Measurements from ENCODE around the gene TEX55.
"Not testable (repeated sequence)": the region's sequence is repeated elsewhere in the genome, so short reads cannot be mapped to it uniquely, and the experiment has no call there.

Gene TEX55

GRCh38 chr3:119145500-119146167, at the start of gene TEX55:
TSS of gene TEX55 (plus strand) at chr3:119146165. CDS start at chr3:119146190, 25 bp downstream.
- DNase-seq = peak; percentile 38

GRCh38 chr3:119098003-119098402, 48.0 kb upstream of the TEX55 start:
- DNase-seq = no peak

DNA sequence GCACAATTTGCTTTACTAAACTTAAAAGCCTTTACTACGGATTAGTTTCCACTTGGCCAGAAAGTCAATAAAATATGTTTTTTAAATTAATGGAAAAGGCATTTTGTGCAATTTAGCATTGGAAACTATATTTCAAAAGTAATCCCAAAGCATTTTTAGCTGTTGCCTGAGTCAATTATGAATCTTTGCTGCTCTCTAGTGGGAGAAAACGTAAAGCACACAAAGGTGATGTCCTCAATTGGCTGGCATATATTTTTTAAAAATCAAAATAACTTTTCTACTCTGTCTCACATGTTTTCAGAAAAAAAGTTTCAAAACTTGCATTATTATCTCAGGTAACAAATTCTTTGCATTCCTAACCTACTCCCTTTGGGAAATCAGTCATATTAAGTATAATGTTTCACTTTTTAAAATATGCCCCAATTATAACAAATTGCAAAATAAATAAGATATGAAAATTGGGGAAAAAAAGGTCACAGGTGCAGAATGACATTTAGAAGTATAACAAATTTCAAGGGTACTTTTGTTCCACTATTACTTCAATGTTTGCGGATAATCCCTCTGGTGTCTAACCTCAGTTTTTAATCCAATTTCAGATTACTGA, 47.2 kb upstream of the TEX55 start:
- DNase-seq = peak; percentile 55

GRCh38 chr3:119099785-119100184, 46.2 kb upstream of the TEX55 start:
- no peak for DNase-seq

- no peak for DNase-seq
Measured at GRCh38 chr3:119104031-119104430, 41.9 kb upstream of the TEX55 start.

DNA sequence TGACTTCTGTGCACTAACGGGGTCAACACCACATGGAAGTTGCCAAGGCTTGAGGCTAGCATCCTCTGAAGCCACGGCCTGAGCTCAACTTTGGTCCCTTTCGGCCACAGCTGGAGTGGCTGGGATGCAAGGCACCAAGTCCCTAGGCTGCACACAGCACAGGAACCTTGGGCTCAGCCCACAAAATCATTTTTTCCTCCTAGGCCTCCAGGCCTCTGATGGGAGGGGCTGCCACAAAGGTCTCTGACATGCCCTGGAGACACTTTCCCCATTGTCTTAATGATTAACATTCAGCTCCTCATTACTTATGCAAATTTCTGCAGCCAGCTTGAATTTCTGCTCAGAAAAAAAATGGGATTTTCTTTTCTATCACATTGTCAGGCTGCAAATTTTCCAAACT, 27.6 kb upstream of the TEX55 start:
- not testable (repeated sequence) for DNase-seq

DNA sequence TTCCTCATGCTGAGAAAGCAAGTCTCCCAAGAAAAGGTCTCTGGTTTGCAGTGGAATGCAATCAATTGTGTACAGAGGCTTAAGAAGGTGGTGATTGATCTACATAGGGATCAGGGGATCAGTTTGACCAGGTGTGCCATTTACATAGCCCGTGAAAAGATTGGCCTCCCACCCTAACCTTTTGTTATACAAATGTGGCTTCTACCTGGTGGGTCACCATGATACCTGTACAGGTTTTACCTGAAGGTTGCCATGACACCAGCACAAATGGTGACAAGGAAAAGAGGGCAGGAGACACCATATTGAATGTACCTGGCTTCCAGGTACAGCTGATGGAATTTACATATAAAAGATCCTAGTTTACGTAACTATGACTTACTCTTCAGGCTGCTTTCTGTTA, 25.5 kb upstream of the TEX55 start:
- no peak for DNase-seq

DNA sequence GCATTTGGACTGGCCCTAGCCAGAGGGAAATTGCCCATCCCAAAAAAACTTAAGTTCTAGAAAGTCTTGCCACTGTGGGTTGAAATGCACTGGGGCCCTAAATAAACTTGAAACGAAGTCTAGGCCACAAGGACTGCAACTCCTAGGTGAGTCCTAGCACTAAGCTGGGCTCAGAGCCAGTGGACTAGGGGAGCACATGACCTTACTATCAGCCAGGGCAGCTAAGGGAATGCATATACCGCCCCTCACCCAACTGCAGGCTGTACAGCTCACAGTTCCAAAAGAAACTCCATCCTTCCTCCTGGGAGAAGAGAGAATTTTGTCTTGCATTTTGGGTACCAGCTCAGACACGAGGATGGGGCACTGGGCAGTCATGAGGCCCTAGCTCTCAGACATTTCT, 23.6 kb upstream of the TEX55 start:
- no peak for DNase-seq

GRCh38 chr3:119125342-119125741, 20.6 kb upstream of the TEX55 start:
- no peak for DNase-seq

DNA sequence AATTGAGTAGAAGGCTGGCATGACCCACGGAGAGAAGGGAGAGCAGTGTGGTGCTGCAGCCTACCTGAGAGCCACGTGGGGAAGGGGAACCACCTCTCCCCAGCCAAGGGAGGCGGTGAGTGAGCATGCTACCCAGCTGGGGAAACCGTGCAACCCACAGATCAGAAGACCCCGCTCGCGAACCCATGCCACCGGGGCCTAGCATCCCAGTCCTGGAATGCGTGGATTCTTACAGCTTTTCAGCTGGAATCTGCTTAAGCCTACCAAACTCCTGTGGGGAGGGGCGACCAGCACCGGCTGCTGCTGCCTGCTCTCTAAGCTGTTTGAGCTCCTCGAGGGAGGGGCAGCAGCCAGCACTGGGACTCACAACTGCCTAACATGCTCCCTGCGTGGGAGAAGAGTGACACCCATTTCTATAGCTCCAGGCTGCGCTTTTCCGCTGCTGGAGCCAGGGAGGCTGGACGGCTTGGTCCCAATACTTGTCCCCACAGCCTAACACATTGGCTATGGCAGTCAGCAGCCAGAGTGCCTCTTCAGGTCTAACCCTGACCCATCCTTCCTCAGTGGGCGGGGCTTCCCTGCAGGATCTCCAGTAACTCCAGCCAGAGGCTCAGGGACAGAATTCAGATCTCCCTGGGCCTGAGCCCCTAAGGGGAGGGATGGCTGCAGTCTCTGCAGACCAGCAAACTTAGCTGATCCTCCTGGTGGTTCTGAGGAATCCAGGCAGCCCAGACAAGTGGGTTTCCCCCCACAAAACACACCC, 20.0 kb upstream of the TEX55 start:
- no peak for DNase-seq

- not testable (repeated sequence) for DNase-seq
Measured at GRCh38 chr3:119130291-119130690, 15.7 kb upstream of the TEX55 start.

DNA sequence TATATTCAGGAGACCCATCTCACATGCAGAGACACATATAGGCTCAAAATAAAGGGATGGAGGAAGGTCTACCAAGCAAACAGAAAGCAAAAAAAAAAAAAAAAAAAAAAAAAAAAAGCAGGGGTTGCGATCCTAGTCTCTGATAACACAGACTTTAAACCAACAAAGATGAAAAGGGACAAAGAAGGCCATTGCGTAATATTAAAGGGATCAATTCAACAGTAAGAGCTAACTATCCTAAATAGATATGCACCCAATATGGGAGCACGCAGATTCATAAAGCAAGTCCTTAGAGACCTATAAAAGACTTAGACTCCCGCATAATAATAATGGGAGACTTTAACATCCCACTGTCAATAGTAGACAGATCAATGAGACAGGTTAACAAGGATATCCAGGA, 13.7 kb upstream of the TEX55 start:
- DNase-seq = not testable (repeated sequence)

- not testable (repeated sequence) for DNase-seq
Measured at GRCh38 chr3:119139360-119139759, 6.6 kb upstream of the TEX55 start.

GRCh38 chr3:119140466-119140865, 5.5 kb upstream of the TEX55 start:
- DNase-seq = no peak

DNA sequence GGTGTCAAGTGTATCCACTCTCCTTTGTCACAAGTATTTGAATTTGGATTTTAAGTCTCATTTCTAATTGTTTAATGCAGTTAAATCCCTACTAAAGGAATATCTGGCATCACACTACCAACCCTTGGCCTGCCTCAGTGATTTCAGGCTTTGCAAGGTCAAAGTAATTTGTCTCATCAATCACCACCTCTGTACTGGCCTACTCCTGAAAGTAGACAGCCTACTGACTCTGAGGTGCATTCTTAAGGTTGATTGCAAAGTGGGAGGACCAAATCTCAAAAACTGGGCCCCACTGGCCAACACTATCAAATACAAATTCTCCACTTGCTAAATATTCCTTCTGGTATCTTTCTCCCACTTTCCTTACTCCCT, 851 bp upstream of the TEX55 start:
- no peak for DNase-seq

DNA sequence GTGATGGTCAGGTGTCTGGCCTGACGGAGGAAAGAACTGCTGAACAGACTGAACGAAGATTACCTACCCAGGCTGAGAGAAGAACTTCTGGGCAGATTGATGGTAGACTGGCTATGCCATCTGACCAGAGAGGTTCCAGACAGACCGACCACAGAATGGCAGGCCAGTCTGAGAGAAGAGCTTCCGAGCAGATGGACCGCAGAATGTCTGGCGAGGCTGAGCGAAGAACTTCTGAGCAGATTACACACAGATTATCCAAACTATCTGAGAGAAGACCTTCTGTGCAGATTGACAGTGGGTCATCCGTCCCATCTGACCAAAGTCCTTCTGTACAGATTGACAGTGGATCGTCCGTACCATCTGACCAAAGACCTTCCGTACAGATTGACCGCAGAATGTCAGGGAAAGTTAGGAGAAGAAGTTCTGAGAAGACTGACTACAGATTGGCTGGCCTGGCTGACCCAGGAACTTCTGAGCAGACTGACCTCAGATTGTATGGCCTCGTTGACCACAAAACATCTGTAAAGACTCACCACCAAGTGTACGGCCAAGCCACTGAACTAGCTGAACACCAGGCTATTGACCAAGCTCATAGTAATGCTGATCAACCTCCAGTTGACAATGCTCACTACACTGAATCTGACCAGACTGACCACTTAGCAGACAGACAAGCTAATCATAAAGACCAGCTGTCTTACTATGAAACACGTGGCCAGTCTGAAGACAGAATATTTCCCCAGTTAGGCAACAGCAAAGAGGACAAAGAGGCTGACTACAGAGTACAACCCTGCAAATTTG, 812 bp downstream of the TEX55 start:
- DNase-seq = no peak

DNA sequence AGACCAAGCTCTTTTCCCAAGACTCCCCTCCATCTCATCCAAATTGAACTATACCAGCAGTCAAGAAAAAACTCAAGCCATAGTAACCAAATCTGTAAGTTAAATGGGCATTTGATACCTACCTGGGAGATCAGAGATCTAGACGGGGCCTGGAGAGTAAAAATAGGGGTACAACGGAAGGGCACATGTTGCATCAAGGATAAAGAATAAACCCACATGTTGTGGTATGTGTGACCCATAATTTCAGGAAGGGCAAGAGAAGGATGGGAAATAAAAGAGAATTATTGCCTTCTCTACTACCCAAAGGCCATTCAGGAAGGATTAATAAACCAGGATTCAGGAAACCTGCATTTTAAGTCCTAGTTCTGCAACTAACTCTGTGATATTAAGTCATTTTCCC, 1.5 kb downstream of the TEX55 start:
- DNase-seq = no peak

DNA sequence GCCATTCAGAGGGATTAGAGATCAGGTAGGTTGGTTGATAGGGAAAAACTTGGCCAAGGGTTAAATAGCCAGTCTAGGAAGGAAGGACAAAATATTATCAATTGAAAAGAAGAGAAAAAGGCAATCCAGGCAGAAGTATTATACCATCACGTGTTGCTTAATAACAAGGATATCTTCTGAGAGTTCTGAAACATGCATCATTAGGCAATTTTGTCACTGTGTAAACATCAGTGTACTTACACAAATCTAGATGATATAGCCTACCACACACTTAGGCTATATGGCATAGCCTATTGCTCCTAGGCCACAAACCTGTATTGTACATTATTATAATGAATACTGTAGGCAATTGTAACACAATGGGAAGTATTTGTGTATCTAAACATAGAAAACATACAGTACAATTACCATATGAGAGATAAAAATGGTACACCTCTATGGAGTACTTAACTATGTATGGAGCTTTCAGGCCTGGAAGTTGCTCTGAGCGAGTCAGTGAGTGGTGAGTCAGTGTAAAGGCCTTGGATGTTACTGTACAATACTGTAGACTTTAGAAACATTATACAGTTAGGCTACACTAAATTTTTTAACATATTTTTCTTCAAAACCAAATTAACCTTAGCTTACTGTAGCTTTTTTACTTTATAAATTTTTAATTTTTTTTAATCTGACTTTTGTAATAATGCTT, 2.7 kb downstream of the TEX55 start:
- DNase-seq = no peak

- peak; percentile 8 for DNase-seq
Measured at GRCh38 chr3:119149484-119149883, 3.5 kb downstream of the TEX55 start.

- DNase-seq = no peak
Measured at GRCh38 chr3:119156868-119157267, 10.9 kb downstream of the TEX55 start.

DNA sequence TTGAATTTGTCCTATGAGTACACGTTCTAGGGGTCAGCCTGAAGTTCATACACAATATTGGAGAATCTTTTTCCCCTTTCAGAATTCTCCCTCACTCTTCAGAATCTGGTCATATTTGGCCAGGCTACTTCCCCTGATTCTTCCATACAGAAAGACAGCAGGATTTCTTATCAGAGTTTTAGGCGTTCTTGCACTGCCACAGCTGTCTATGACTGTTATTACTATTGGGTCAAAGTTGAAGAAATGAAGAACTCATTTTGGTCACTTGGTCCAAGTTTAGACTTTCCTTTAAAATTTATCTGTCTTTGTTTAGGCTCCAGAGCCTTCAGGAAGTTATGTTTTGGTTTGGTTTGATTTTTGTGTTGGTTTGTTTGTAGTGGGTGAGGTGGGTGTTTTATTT, 12.0 kb downstream of the TEX55 start:
- no peak for DNase-seq

DNA sequence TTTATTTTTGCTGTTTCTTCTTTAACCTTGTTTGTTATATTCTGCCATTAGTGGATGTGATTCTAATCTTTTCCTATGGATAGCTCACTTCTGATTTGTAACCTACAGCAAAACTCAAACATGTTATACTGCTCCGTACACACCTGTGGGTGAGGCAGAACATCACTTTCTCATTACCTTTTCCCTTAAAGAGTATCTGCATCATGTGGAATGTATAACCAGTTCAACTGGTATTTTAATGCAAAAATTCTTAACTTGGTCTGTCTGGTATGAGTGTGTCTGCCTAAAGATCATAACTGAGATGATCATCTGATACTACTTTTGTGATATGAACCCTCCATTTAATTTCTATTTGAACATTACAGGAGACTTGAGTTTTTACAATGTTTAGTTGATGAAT, 14.4 kb downstream of the TEX55 start:
- DNase-seq = no peak

DNA sequence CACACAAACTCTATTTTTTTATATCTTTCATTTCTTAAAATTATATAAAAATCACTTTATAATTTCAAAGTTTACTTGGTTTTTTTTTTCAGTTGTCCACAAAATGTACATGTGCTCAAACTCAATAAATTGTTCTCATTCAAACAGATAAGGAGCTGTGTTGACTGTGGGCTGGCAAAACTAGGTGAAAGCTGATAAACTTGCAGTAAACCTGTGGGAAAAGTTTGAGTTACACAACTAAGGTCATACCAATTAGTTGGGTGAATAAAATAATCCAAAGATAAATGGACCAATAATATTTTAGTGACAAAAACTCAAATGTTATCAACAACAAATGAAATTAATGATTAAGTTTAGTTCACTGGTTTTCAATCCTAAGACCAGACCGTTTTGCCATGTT, 14.8 kb downstream of the TEX55 start:
- DNase-seq = no peak

All from activated CD4-positive, alpha-beta T cell treated with anti-CD3 and anti-CD28 coated beads, Interleukin-10, Interleukin-2, amounts not matched to agents 100 ng/mL and 50 ng/mL, durations not matched to agents 16 hours and 8 hours (primary cell).